T-helper 9 cell (primary cell): ENCODE results near the gene GPR3.
"Not testable (repeated sequence)": the region's sequence is repeated elsewhere in the genome, so short reads cannot be mapped to it uniquely, and the experiment has no call there.

Source experiments
- DNase-seq: peaks from one replicate; pipeline ENCODE4 v3.0.0-alpha.2; 2020

The GPR3 gene

DNA sequence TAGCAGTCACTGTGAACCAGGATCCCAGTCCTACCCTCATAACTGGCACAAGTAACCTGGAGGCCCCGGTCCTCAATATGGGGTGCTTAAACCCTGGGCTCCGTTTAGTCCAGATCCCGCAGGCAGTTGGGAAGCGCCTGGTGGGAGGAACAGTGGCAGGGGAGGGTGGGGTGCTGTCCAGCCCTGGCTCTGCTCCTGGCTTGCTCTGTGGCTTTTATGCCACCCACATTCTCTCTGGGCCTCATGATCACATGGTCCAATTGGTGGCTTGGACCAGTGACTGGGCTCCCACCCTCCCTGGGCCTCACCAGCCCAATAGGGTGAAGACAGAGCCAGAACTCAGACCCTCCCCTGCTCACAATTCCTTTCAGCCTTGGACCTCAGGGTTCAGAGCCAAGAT, 12.2 kb upstream of the GPR3 start:
- DNase-seq: no peak

DNA sequence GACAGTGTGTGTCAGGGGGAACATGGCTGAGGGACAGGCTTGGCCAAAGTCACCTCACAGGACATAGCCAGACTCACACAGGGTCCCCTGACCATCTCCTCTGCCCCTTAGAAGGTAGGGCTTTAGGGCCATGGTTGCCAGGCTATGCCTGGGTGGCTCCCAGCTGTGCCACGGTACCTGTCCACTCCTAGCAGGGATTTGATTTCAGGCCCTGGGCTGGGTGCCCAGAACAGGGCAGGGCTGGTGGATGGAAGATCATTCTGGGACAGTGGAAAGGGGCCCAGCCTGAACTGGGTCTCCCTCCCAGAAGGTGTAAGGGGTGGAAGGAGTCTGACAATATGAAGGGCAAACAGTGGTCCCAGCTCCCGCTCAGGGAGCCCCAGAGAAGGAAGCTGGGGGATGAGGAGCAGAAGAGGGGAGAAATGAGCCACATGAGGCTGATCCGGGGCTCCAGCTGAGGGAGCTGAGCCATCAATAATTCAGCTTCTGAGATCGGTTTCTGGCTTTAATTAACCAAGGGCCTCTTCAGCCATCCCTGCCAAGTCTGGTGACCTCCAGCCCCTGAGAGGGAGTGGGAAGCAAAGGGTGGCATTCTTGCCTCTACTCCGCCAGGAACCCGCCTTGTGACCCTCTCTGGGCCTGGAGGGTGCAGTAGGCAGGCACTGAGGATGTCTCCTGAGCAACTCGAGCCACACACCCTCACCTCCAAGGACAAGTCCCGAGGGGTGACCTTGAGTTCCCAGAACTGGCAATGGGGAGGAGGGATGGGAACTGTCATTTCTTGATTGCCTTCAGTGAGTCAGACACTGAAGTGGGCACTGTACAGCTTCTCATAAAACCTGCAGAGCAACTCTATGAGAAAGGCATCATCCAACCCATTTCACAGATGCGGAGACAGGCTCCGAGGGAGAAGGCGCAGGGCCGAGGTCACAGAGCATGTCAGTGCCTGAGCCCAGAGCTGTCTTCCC, 11.4 kb upstream of the GPR3 start:
- no peak for DNase-seq

DNA sequence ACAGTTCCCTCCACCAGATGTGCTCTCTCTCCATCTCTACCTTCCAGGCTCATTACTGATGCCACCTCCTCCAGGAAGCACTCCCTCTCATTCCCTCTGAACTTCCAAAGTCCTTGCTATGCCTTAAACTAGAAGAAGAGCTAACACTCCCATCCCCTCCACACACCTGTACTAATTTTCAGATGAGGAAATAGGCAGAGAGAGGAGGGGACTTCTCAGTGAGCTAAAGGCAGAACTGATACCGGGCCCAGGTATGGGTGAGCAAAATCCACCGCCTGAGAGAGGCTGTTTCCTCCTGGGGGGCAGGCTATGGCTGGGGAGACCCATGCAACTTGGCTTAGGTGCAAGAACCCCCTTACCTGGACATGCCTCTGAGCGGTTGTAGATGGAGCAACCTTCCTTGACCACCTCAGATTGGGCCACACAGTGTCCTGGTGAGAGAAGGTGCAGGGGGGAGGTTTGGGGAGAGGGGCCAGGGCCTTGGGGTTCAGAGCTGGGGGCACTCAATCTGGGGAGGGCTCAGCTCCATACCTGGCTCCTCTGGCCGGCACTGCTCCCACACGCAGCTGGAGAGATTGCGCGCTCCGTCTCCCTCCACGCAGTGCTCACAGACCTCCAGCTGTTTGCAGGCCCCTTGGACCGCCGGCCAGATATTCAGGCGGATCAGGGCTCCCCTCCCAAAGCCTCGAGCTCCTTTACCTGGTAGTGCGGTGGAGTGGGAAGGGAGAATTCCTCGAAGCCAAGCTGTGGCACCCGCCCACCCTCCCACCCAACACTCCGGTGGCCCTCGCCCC, 10.3 kb upstream of the GPR3 start:
- DNase-seq: no peak

- DNase-seq: peak; percentile 52
Observed at GRCh38 chr1:27383039-27383605, 9.3 kb upstream of the GPR3 start, which contains the start of gene CD164L2. TSS of gene CD164L2 (minus strand) at chr1:27383333. CDS start at chr1:27383239, 94 bp downstream.

DNA sequence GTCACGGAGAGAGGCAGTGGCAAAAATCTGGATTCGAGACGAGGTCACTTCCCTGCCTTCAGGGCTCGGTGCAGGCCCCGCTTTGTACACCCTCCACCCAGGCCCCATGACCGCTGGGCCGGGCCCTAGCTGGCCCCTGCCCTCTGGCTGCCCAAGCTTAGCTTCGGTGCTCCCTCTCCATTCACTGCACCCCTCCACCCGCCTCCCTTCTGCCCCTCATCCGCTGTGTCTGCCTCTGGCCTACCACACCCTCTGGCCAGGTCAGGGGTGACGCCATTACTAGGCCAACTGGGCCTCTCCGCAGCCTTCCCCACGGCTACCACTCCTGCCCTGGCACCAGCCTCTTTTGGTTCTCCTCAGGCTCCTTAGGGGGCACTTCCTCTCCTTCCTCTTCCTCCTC, 8.8 kb upstream of the GPR3 start:
- no peak for DNase-seq

DNA sequence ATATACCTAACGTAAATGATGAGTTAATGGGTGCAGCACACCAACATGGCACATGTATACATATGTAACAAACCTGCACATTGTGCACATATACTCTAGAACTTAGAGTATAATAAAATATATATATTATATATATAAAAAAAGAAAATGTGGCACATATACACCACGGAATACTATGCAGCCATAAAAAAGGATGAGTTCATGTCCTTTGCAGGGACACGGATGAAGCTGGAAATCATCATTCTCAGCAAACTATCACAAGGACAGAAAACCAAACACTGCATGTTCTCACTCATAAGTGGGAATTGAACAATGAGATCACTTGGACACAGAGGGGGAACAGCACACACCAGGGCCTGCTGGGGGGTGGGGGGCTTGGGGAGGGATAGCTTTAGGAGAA, 7.6 kb upstream of the GPR3 start:
- not testable (repeated sequence) for DNase-seq

GRCh38 chr1:27388337-27389005, 4.0 kb upstream of the GPR3 start:
- DNase-seq: peak; percentile 74

DNA sequence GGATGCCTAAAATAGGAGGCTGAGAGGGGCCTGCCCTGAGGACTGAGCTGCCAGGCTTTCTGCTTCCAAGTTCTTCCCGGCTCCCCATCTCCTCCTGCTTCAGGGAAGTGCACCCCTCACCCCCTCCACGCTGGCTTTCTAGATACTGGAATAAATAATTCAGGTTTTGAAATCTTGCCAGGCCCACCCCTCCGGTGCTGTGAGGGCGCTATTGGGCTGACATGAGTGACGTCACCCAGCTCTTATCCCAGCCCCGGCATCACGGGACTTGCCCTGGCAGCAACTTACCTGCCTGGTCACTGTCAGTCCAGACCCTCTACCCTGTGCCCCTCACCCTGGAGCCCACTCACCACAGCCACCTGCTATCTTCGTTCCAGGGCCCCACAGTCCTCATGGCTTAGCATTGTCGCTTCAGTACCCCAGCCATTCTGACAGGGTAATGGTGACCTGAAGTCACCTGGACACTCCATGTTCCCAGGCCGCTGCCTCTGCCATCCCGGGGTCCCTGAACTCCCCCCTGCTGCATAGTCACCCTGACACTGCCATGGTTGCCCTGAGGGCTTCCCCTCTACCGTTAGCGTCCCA, 819 bp upstream of the GPR3 start:
- no peak for DNase-seq

DNA sequence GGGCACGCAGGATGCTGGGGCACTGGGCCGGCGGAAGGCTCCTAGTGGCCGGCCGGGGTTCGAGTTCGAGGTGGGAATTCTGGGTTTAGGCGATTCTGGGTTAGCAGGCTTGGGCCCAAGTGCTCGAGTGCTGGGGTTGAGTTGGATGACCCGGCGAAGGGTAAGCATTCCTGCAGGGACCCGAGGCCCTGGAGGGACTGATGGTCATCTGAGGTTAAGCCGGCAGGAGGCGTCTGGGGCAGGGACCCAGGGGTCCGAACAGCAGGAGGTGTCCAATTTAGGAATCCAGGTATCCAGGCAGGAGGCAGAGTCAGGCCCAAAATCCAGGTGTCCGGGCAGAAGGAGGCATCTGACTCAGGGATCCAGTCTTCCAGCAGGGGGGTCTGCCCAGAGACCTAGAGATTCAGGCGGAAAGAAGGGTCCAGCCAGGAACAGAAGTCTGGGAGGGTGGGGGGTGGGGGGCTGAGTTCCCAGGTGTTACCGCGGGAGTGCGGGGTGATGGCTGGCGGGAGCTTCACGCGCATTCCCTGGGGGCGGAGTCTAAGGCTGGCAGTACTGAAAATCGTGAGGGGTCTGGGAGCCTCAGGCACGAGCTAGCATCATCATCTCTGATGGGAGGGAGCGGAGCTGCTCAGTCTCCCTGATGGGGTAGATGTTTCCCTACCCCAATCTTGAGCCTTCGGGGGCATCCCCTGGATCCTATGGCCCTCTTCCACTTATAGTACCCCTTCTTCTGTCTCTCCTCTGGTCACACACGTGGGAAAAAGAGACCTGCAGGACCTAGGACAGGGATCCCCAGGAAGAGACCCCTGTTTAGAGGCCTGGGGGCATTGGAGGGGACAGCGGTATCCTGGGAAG, 585 bp downstream of the GPR3 start:
- no peak for DNase-seq

GRCh38 chr1:27393641-27394281, 1.3 kb downstream of the GPR3 start:
- DNase-seq: no peak

GRCh38 chr1:27394282-27394658, 1.8 kb downstream of the GPR3 start:
- DNase-seq: no peak

GRCh38 chr1:27394925-27395324, 2.5 kb downstream of the GPR3 start:
- no peak for DNase-seq

DNA sequence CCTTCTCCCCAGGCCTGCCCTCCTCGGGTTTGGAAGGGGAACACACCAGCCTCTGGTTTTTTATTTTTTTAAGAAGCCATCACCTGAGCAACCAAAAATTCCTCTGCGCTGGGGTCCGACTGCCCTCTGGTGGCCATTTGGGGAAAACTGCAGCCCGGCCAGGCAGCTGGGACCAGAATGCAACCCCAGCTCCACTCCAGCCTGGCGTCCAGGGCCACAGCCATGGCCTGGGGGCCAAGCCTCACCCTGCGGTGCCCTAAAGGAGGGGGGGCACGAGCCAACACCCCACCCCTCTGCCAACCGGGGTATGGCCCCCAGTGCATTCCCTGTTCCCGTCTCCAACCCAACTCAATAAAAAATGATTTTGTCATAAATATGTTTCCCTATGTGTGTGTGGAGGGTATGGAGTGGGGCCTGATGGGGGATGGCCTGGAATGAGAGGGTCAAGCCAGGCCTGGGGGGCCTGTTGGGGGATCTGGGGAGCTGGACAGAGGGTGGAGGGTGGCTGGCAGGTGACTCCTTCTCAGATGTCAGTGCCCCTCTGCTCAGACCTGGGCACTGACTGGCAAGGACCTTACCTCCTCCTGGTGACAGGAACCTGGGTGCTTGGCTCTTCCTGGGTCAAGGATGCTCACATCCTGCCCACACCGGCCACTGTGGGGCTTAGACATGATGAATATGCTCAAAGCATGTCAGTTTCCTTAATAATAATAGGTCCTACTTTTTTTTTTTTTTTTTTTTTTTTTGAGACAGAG, 3.2 kb downstream of the GPR3 start:
- DNase-seq: peak; percentile 75

- no peak for DNase-seq
Observed at GRCh38 chr1:27397110-27397509, 4.7 kb downstream of the GPR3 start.

GRCh38 chr1:27397749-27398148, 5.3 kb downstream of the GPR3 start:
- DNase-seq: no peak

GRCh38 chr1:27398405-27399149, 6.2 kb downstream of the GPR3 start:
- no peak for DNase-seq

DNA sequence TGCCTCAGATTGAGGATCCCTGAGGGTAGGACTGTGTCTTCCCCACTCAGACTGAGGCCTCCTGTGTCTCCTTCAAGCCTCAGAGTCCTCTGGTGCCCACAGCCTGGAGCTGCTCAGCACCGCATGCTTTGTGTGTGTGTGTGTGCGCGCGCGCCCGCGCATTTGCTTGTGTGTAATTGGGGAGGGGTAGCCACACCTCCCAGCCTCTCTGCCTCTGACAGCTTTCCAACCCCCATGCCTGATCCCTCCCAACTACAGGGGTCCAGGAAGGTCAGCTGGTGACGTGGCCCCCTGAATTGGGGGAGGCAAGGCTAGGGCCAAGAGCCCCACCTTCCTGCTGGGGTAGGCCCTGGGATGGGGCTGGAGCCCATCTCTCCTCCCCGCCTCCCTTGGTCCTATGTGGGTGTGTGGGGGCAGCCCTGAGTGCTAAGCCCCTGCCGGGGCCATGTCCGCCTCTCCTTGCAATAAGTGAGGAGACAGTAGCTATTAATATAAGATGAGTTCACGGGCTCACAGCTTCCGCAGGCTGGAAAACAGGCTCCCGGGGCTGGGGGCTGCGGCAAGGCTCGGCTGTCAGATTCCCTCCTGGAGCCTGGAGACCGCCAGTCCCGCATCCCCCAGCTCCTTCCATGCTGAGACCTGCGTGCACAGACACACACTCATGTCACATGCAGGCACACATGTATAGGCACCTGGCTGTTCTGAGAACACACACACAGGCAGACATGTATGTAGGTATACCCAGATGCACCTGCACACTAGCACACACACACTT, 7.0 kb downstream of the GPR3 start:
- no peak for DNase-seq
